A549 (cell line): ENCODE data around the gene SLN.

Source experiments
- CBX2 ChIP-seq: fragments of 200-600 bp; sonication (generic); IDR thresholded peaks from 2 replicates; pipeline ENCODE4 v1.6.1; 2016; ENCODE audit warnings: low read depth, mild to moderate bottlenecking, borderline replicate concordance
- HOXA7 ChIP-seq: fragments of 250-450 bp; sonication (Bioruptor Pico); IDR thresholded peaks from 2 replicates; pipeline ENCODE4 v1.5.0; 2020; ENCODE audit warnings: mild to moderate bottlenecking, moderate library complexity
- KDM5A ChIP-seq: fragments of 200-600 bp; sonication (generic); IDR thresholded peaks from 2 replicates; pipeline ENCODE4 v1.6.1; 2016; ENCODE audit warnings: antibody characterized with exemption, mild to moderate bottlenecking
- POLR2A ChIP-seq: IDR thresholded peaks from 2 replicates; pipeline ENCODE4 v1.6.1; 2012; ENCODE audit warnings: mild to moderate bottlenecking, low read length
- RAD21 ChIP-seq, 2 experiments: fragments of >200 bp in 1 of 2; sonication (Bioruptor Twin) in 1 of 2; formaldehyde crosslinking in 1 of 2; IDR thresholded peaks in 1 of 2; conservative IDR thresholded peaks in 1 of 2; 2 replicates in 1 of 2; 3 replicates in 1 of 2; pipeline ENCODE4 v1.6.1; 2012 to 2018; ENCODE audit warnings: inconsistent platforms in 1 of 2
- RCOR1 ChIP-seq: fragments of 150-350 bp; IDR thresholded peaks from 2 replicates; pipeline ENCODE4 v1.6.1; 2014; ENCODE audit warnings: antibody characterized with exemption, low read length, low read depth
- TP53 ChIP-seq: fragments of 250-450 bp; sonication (Bioruptor Pico); IDR thresholded peaks from 2 replicates; pipeline ENCODE4 v1.5.0; 2021; ENCODE audit warnings: mild to moderate bottlenecking, moderate library complexity
- TF ChIP-seq, protein P1 (sequence below): IDR thresholded peaks from 2 replicates; pipeline ENCODE4 v1.6.1; 2012
- TF ChIP-seq, protein P2 (sequence below): fragments of >200 bp; sonication (Bioruptor Twin); formaldehyde crosslinking; IDR thresholded peaks from 3 replicates; pipeline ENCODE4 v1.5.1; 2016

- TF ChIP-seq, protein P1, sequence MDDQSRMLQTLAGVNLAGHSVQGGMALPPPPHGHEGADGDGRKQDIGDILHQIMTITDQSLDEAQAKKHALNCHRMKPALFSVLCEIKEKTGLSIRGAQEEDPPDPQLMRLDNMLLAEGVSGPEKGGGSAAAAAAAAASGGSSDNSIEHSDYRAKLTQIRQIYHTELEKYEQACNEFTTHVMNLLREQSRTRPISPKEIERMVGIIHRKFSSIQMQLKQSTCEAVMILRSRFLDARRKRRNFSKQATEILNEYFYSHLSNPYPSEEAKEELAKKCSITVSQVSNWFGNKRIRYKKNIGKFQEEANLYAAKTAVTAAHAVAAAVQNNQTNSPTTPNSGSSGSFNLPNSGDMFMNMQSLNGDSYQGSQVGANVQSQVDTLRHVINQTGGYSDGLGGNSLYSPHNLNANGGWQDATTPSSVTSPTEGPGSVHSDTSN = no peak
- TF ChIP-seq, protein P2, sequence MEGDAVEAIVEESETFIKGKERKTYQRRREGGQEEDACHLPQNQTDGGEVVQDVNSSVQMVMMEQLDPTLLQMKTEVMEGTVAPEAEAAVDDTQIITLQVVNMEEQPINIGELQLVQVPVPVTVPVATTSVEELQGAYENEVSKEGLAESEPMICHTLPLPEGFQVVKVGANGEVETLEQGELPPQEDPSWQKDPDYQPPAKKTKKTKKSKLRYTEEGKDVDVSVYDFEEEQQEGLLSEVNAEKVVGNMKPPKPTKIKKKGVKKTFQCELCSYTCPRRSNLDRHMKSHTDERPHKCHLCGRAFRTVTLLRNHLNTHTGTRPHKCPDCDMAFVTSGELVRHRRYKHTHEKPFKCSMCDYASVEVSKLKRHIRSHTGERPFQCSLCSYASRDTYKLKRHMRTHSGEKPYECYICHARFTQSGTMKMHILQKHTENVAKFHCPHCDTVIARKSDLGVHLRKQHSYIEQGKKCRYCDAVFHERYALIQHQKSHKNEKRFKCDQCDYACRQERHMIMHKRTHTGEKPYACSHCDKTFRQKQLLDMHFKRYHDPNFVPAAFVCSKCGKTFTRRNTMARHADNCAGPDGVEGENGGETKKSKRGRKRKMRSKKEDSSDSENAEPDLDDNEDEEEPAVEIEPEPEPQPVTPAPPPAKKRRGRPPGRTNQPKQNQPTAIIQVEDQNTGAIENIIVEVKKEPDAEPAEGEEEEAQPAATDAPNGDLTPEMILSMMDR = no peak
- TF ChIP-seq RAD21 (conservative IDR thresholded peaks at IDR 0.05 in 1 of 2, IDR thresholded peaks at IDR 0.05 in 1 of 2) = no peak
- no peak for TF ChIP-seq HOXA7 (CRISPR knock-in tag)
- no peak for TF ChIP-seq CBX2
- no peak for TF ChIP-seq KDM5A
- no peak for TF ChIP-seq RCOR1
- TF ChIP-seq TP53 = no peak
- TF ChIP-seq POLR2A = no peak
Measured at GRCh38 chr11:107736546-107736945, 24.7 kb upstream of the SLN start.
